ENCODE measurements around the gene CYBRD1. TPM values are rescaled to one million over a fixed set of nuclear protein-coding genes. Genes with fewer than 3 reads are reported as not detected.

The CYBRD1 gene
- total and polyA plus RNA-seq, 2 donors (not counting 1 experiment from before 2014, with no cell fraction given): 227 to 250 TPM

DNA sequence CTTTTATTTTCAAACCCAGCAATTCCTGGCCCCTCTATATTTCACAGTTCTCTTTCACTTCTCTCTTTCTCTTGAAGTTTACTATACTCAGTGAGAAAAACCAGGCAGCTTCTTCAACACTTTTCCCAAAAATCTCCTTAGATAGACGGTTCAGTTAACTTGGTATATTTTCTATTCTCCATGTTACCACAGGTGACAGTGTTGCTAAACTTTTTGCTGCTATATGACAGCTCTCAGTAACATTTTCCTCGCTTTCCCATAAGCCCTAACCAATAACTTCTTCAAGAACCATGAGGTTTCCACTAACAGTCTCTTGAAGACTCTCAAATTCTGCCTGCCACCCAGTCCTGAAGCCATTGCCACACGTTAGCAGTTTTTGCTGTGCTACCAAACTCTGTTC lies 45.8 kb downstream of the CYBRD1 start:
- Histone ChIP-seq H3K4me3 (replicated peaks in 1 of 4; ENCODE audit: control extremely low read depth in 1 of 4, insufficient read depth in 1 of 4, low read depth in 3 of 4, low read length in 4 of 4) (no peak overlapping the region), H3K4me1 (ENCODE audit: control insufficient read depth, extremely low read depth, insufficient read depth, low read length) (no peaks in the 10 kb centered on the region), H3K27me3 (ENCODE audit: control insufficient read depth, insufficient read depth, low read length) (no peaks in the 10 kb centered on the region), H3K27ac (ENCODE audit: insufficient read depth, low read length) (no peak overlapping the region), H3K9ac (ENCODE audit: insufficient read depth, low read length) (no peak overlapping the region), H3K36me3 (ENCODE audit: control insufficient read depth, insufficient read depth, low read length) (no peaks in the 10 kb centered on the region), H3K79me2 (ENCODE audit: control insufficient read depth, insufficient read depth, low read length) (no peaks in the 10 kb centered on the region), H4K20me1 (ENCODE audit: control insufficient read depth, extremely low read depth, insufficient read depth, low read length) (no peaks in the 10 kb centered on the region), H3K4me2 (ENCODE audit: extremely low read depth, insufficient read depth, low read length) (no peak overlapping the region), H2AFZ (ENCODE audit: low read length) (no peak overlapping the region), H3K9me3 (ENCODE audit: control insufficient read depth, insufficient read depth, low read depth, low read length) (no peaks in the 10 kb centered on the region)
- TF ChIP-seq, protein P1, sequence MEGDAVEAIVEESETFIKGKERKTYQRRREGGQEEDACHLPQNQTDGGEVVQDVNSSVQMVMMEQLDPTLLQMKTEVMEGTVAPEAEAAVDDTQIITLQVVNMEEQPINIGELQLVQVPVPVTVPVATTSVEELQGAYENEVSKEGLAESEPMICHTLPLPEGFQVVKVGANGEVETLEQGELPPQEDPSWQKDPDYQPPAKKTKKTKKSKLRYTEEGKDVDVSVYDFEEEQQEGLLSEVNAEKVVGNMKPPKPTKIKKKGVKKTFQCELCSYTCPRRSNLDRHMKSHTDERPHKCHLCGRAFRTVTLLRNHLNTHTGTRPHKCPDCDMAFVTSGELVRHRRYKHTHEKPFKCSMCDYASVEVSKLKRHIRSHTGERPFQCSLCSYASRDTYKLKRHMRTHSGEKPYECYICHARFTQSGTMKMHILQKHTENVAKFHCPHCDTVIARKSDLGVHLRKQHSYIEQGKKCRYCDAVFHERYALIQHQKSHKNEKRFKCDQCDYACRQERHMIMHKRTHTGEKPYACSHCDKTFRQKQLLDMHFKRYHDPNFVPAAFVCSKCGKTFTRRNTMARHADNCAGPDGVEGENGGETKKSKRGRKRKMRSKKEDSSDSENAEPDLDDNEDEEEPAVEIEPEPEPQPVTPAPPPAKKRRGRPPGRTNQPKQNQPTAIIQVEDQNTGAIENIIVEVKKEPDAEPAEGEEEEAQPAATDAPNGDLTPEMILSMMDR (conservative IDR thresholded peaks at IDR 0.05 in 1 of 2, IDR thresholded peaks at IDR 0.05 in 1 of 2; ENCODE audit: low read depth in 1 of 2, low read length in 2 of 2): no peak
- no peak for TF ChIP-seq EZH2 (IDR thresholded peaks at IDR 0.05; ENCODE audit: low read length, missing control alignments)
- DNase-seq (ENCODE audit: low read depth in 2 of 2): no peak

- Histone ChIP-seq H3K36me3 (ENCODE audit: control insufficient read depth, insufficient read depth, low read length) (no peaks in the 10 kb centered on the region), H3K79me2 (ENCODE audit: control insufficient read depth, insufficient read depth, low read length) (no peaks in the 10 kb centered on the region), H3K27me3 (ENCODE audit: control insufficient read depth, insufficient read depth, low read length) (no peaks in the 10 kb centered on the region), H3K27ac (ENCODE audit: insufficient read depth, low read length) (no peak overlapping the region), H2AFZ (ENCODE audit: low read length) (no peak overlapping the region), H3K4me1 (ENCODE audit: control insufficient read depth, extremely low read depth, insufficient read depth, low read length) (no peaks in the 10 kb centered on the region), H3K4me2 (ENCODE audit: extremely low read depth, insufficient read depth, low read length) (no peak overlapping the region), H3K9ac (ENCODE audit: insufficient read depth, low read length) (no peak overlapping the region), H3K4me3 (replicated peaks in 1 of 4; ENCODE audit: control extremely low read depth in 1 of 4, insufficient read depth in 1 of 4, low read depth in 3 of 4, low read length in 4 of 4) (no peak overlapping the region), H3K9me3 (ENCODE audit: control insufficient read depth, insufficient read depth, low read depth, low read length) (no peaks in the 10 kb centered on the region), H4K20me1 (ENCODE audit: control insufficient read depth, extremely low read depth, insufficient read depth, low read length) (no peaks in the 10 kb centered on the region)
- DNase-seq (ENCODE audit: low read depth in 2 of 2): no peak
- TF ChIP-seq, protein P1 (conservative IDR thresholded peaks at IDR 0.05 in 1 of 2, IDR thresholded peaks at IDR 0.05 in 1 of 2; ENCODE audit: low read depth in 1 of 2, low read length in 2 of 2): no peak
- no peak for TF ChIP-seq EZH2 (IDR thresholded peaks at IDR 0.05; ENCODE audit: low read length, missing control alignments)
Observed at GRCh38 chr2:171571721-171572120, 49.4 kb downstream of the CYBRD1 start.

DNA sequence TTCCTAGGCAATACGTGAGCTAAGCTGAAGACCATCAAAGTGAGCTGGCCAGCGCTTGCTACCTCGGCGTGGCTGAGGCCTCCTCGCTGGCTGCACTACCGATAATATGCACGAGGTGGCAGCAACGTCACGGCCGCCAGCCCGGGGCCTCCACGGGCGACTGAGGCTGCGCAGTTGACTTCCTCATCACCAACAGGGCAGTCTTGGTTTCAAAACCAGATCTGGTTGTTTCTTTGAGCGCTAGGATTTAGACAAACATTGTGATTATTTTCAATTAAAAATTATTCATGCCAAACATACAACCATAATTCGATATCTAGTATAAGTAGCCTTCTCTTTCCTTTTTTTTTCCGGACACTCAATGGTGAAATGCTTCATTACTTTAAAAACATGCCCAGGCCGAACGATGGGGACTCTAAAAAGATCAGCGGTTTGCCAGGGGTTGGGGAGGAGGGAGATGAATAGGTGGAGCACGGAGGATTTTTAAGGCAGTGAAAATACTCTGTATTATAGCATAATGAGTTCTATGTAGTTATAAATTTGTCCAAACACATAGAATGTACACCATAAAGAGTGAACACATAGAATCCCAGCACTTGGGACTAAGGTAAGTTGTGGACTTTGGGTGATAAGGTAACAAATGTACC lies 52.0 kb downstream of the CYBRD1 start:
- H4K20me1 ChIP-seq (ENCODE audit: control insufficient read depth, extremely low read depth, insufficient read depth, low read length): no peaks in the 10 kb centered on the region
- TF ChIP-seq EZH2 (IDR thresholded peaks at IDR 0.05; ENCODE audit: low read length, missing control alignments): no peak
- TF ChIP-seq, protein P1 (conservative IDR thresholded peaks at IDR 0.05 in 1 of 2, IDR thresholded peaks at IDR 0.05 in 1 of 2; ENCODE audit: low read depth in 1 of 2, low read length in 2 of 2): peak; percentile 88 to 94
- no peaks in the 10 kb centered on the region for H3K36me3 ChIP-seq (ENCODE audit: control insufficient read depth, insufficient read depth, low read length)
- H3K27ac ChIP-seq (ENCODE audit: insufficient read depth, low read length): no peak overlapping the region
- no peaks in the 10 kb centered on the region for H3K79me2 ChIP-seq (ENCODE audit: control insufficient read depth, insufficient read depth, low read length)
- H3K9ac ChIP-seq (ENCODE audit: insufficient read depth, low read length): no peak overlapping the region
- peak overlapping the region; percentile 87 for H2AFZ ChIP-seq (ENCODE audit: low read length)
- no peak overlapping the region for H3K4me3 ChIP-seq (replicated peaks in 1 of 4; ENCODE audit: control extremely low read depth in 1 of 4, insufficient read depth in 1 of 4, low read depth in 3 of 4, low read length in 4 of 4)
- DNase-seq (ENCODE audit: low read depth in 2 of 2): peak; percentile 59 to 70
- H3K9me3 ChIP-seq (ENCODE audit: control insufficient read depth, insufficient read depth, low read depth, low read length): no peaks in the 10 kb centered on the region
- H3K27me3 ChIP-seq (ENCODE audit: control insufficient read depth, insufficient read depth, low read length): no peaks in the 10 kb centered on the region
- peak overlapping the region; percentile 38 for H3K4me2 ChIP-seq (ENCODE audit: extremely low read depth, insufficient read depth, low read length)
- H3K4me1 ChIP-seq (ENCODE audit: control insufficient read depth, extremely low read depth, insufficient read depth, low read length): no peaks in the 10 kb centered on the region
